Measurements from ENCODE around the gene NHP2. TPM values are rescaled to one million over a fixed set of nuclear protein-coding genes. Genes with fewer than 3 reads are reported as not detected.
A peak's percentile ranks its signal among the peaks of the same experiment; 100 is the strongest.

The NHP2 gene
- total RNA-seq, 2 experiments from 2014 or later, result 244 TPM

DNA sequence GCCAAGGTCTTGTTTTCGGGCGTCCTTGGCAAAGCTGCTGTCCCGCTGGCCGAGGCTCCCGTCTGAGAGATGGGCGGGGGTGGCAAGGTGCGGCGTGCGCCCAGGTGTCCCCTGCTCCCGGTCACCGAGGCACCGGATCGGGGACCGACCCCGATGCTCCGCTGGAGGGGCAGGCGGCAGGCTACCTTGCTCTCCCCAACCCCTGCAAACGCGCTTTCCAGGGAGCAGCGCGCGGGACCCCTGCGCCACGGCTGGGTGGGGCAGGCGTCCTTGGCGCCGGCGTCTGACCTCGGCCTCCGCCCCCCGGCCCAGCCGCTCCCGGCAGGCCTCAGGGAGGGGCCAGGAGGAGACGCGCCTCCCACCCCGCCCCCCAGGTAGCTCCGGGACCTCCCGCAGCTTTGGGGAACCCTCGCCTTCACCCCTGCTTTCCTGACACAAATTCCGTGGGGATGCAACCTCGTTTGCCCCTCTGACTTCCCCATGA is 39.8 kb downstream of the NHP2 start:
- DNase-seq (peak; percentile 44), ATAC-seq (peak; percentile 4)
- H3K4me3 Mint-ChIP-seq, result peak overlapping the region; percentile 88
- H3K27me3 Mint-ChIP-seq, result peaks cover 6% of the 10 kb centered on the region
- H3K4me1 Mint-ChIP-seq, result peaks cover 36% of the 10 kb centered on the region
- ChIA-PET POLR2A (interaction anchor here (0.7 kb wide), 1 partner anchor 131 kb away, joined by 3 read pairs; no protein-coding TSS in a partner anchor), CTCF (no interaction called here)
- intact Hi-C loops (cut with DNase I, micrococcal nuclease), result loop anchor here (1.0 kb wide), 4 partner anchors 16 to 90 kb away; partner anchors contain the start of genes HNRNPAB (in 1 of the 2) and NHP2 (in 1 of the 2)
- H3K9me3 Mint-ChIP-seq (ENCODE audit: low read depth), result peaks cover 3% of the 10 kb centered on the region
- H3K36me3 Mint-ChIP-seq (ENCODE audit: low read depth), result peaks cover 2% of the 10 kb centered on the region
- peak overlapping the region; percentile 73 for H3K27ac Mint-ChIP-seq

- Mint-ChIP-seq H3K36me3 (ENCODE audit: low read depth) (peaks cover 2% of the 10 kb centered on the region), H3K4me3 (peak within 1 kb of the TSS; percentile 88), H3K27me3 (peaks cover 6% of the 10 kb centered on the region), H3K27ac (peak within 1 kb of the TSS; percentile 73), H3K4me1 (peaks cover 36% of the 10 kb centered on the region), H3K9me3 (ENCODE audit: low read depth) (peaks cover 3% of the 10 kb centered on the region)
- CTCF ChIA-PET, result no interaction called here
- peak; percentile 83 for ATAC-seq
- intact Hi-C loops (cut with DNase I, micrococcal nuclease), result loop anchor here (1.0 kb wide), 4 partner anchors 17 to 91 kb away; partner anchors contain the start of genes HNRNPAB (in 1 of the 2) and NHP2 (in 1 of the 2)
- POLR2A ChIA-PET, result no interaction called here
- DNase-seq, result peak; percentile 92
Observed at GRCh38 chr5:178113141-178113787, 40.4 kb downstream of the NHP2 start, which contains the start of gene N4BP3. Gene N4BP3, plus strand, starts transcription at chr5:178113532. Its CDS starts 6,052 bp downstream, at chr5:178119584.

DNA sequence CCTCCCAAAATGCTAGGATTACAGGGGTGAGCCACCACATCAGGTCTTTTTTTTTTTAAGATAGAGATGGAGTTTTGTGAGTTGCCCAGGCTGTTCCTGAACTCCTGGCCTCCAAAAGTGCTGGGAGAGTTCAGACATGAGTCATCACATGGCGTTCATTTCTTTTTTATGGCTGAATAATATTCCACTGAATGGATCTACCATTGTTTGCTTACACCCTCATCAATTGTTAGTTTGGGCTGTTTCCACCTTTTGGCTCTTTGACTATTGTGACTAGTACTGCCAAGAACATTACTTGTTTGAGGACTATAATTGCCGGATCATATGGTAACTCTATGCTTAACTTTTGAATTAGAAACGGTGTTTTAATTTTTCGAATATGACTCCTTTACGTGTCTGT is 41.1 kb downstream of the NHP2 start:
- peaks cover 3% of the 10 kb centered on the region for H3K9me3 Mint-ChIP-seq (ENCODE audit: low read depth)
- peaks cover 2% of the 10 kb centered on the region for H3K36me3 Mint-ChIP-seq (ENCODE audit: low read depth)
- H3K4me1 Mint-ChIP-seq, result peaks cover 36% of the 10 kb centered on the region
- DNase-seq, result no peak
- peaks cover 6% of the 10 kb centered on the region for H3K27me3 Mint-ChIP-seq
- intact Hi-C loops (cut with DNase I, micrococcal nuclease), result no loop called here
- H3K27ac Mint-ChIP-seq, result peak overlapping the region; percentile 69
- no peak for ATAC-seq
- H3K4me3 Mint-ChIP-seq, result peak overlapping the region; percentile 65
- ChIA-PET POLR2A (no interaction called here), CTCF (no interaction called here)

DNA sequence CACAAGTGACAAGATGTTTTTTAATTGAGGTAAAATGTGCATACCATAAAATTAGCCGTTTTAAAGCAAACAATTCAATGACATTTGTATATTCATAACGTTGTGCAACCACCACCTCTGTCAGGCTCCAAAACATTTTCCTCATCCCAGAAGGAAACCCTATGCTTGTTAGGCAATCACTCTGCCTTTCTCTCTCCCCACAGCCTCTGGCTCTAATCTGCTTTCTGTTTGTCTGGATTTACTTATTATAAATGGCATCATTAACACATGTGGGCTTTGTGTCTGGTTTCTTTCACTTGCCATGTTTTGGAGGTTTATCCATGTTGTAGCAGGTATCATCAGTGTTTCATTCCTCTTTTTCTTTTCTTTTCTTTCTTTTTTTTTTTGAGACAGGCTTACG is 41.8 kb downstream of the NHP2 start:
- Mint-ChIP-seq H3K4me3 (no peak overlapping the region), H3K27ac (no peak overlapping the region), H3K27me3 (peaks cover 6% of the 10 kb centered on the region), H3K9me3 (ENCODE audit: low read depth) (peaks cover 3% of the 10 kb centered on the region), H3K36me3 (ENCODE audit: low read depth) (peaks cover under 1% of the 10 kb centered on the region), H3K4me1 (peaks cover 34% of the 10 kb centered on the region)
- ChIA-PET POLR2A (no interaction called here), CTCF (no interaction called here)
- intact Hi-C loops (cut with DNase I, micrococcal nuclease), result no loop called here
- ATAC-seq (no peak), DNase-seq (no peak)

DNA sequence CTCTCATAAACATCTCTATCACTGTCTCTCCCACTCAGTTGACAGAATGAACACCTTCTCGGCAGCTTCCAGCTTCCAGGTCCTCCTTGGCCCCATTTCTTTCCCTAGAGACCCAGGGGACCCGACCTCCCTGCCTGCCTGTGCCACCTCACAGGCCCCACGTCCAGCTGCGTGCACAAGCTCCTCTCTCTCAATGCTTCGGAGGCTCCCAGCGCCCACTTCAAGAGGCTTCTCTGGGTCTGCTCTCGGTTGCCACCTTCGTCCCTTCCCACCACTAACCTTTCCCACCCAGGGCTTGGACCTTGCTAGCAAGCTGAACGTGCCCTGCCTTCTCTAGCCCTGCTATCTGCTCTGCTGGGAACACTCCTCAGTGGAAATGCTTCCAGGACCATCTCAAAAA is 43.2 kb downstream of the NHP2 start:
- H3K9me3 Mint-ChIP-seq (ENCODE audit: low read depth), result peaks cover 3% of the 10 kb centered on the region
- H3K4me1 Mint-ChIP-seq, result peaks cover 20% of the 10 kb centered on the region
- H3K4me3 Mint-ChIP-seq, result no peak overlapping the region
- intact Hi-C loops (cut with DNase I, micrococcal nuclease), result no loop called here
- peaks cover 6% of the 10 kb centered on the region for H3K27me3 Mint-ChIP-seq
- DNase-seq, result no peak
- H3K36me3 Mint-ChIP-seq (ENCODE audit: low read depth), result no peaks in the 10 kb centered on the region
- ChIA-PET POLR2A (no interaction called here), CTCF (interaction anchor here (1.0 kb wide), 2 partner anchors 10 to 33 kb away, joined by 3 to 4 read pairs; no protein-coding TSS in a partner anchor)
- ATAC-seq, result no peak
- H3K27ac Mint-ChIP-seq, result no peak overlapping the region

- H3K27me3 Mint-ChIP-seq, result peaks cover 3% of the 10 kb centered on the region
- CTCF ChIA-PET, result interaction anchor here (1.6 kb wide), 1 partner anchor 33 kb away, joined by 12 read pairs; no protein-coding TSS in a partner anchor
- POLR2A ChIA-PET, result no interaction called here
- peaks cover 3% of the 10 kb centered on the region for H3K9me3 Mint-ChIP-seq (ENCODE audit: low read depth)
- ATAC-seq, result no peak
- DNase-seq, result no peak
- H3K4me1 Mint-ChIP-seq, result peaks cover 14% of the 10 kb centered on the region
- intact Hi-C loops (cut with DNase I, micrococcal nuclease), result no loop called here
- no peak overlapping the region for H3K4me3 Mint-ChIP-seq
- H3K36me3 Mint-ChIP-seq (ENCODE audit: low read depth), result no peaks in the 10 kb centered on the region
- no peak overlapping the region for H3K27ac Mint-ChIP-seq
Observed at GRCh38 chr5:178108966-178109365, 44.7 kb downstream of the NHP2 start.

DNA sequence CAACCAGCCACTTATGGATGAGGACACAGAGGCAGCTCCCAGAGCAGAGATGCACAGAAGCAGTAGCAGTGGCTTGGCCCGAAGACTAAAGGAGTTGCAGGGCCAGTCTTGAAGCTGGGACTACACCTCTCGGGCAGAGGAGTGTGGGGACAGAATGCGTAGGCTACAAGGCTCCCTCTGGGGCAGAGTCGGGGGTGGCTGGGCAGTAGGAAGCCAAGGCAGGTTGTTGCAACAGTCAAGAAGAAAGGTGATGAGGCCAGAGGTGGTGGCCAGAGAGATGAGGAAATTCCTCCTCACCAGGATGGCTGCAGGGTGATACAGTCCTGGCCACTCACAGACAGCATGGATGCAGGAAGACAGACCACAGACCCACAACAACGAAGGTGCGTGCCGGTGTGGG is 45.2 kb downstream of the NHP2 start:
- ChIA-PET CTCF (interaction anchor here (0.8 to 1.6 kb wide), 2 partner anchors 13 to 33 kb away, joined by 3 to 12 read pairs; no protein-coding TSS in a partner anchor), POLR2A (no interaction called here)
- Mint-ChIP-seq H3K36me3 (ENCODE audit: low read depth) (no peaks in the 10 kb centered on the region), H3K27ac (no peak overlapping the region), H3K9me3 (ENCODE audit: low read depth) (peaks cover 3% of the 10 kb centered on the region), H3K4me1 (peaks cover 14% of the 10 kb centered on the region), H3K4me3 (no peak overlapping the region), H3K27me3 (peaks cover 3% of the 10 kb centered on the region)
- ATAC-seq, result no peak
- no peak for DNase-seq
- intact Hi-C loops (cut with DNase I, micrococcal nuclease), result no loop called here

DNA sequence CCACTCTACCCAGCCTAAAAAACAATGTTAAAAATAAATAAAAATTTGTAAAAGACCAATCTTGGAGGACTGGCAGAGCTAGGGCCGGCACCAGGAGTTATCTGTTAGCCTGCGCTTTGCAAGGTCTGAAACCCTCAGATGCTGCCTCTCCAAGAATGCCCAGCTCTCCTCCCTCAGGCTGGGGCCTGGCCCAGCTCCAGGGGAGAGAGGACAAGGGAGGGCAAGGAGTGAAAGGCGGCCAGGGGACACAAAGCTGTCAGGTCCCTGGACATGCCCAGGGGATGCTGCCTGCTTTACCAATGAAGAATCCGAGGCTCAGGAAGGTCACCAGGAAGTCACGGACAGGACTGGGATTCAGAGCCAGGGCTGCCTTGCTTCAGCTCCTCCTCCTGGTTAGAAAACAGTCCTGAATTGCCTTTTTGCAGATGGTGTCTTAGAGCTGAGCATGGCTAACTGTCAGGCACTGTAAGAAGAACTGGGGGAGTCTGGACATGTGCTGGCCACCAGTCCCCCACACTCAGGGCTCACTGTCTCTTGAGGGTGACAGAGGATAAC is 45.9 kb downstream of the NHP2 start:
- DNase-seq (no peak), ATAC-seq (no peak)
- POLR2A ChIA-PET, result interaction anchor here (0.6 kb wide), 1 partner anchor 41 kb away, joined by 4 read pairs; no protein-coding TSS in a partner anchor
- H3K27me3 Mint-ChIP-seq, result peaks cover 3% of the 10 kb centered on the region
- intact Hi-C loops (cut with DNase I, micrococcal nuclease), result no loop called here
- no peak overlapping the region for H3K4me3 Mint-ChIP-seq
- H3K36me3 Mint-ChIP-seq (ENCODE audit: low read depth), result no peaks in the 10 kb centered on the region
- no peak overlapping the region for H3K27ac Mint-ChIP-seq
- CTCF ChIA-PET, result interaction anchor here (0.8 to 1.6 kb wide), 2 partner anchors 14 to 32 kb away, joined by 3 to 12 read pairs; no protein-coding TSS in a partner anchor
- peaks cover 11% of the 10 kb centered on the region for H3K4me1 Mint-ChIP-seq
- H3K9me3 Mint-ChIP-seq (ENCODE audit: low read depth), result peaks cover 3% of the 10 kb centered on the region

DNA sequence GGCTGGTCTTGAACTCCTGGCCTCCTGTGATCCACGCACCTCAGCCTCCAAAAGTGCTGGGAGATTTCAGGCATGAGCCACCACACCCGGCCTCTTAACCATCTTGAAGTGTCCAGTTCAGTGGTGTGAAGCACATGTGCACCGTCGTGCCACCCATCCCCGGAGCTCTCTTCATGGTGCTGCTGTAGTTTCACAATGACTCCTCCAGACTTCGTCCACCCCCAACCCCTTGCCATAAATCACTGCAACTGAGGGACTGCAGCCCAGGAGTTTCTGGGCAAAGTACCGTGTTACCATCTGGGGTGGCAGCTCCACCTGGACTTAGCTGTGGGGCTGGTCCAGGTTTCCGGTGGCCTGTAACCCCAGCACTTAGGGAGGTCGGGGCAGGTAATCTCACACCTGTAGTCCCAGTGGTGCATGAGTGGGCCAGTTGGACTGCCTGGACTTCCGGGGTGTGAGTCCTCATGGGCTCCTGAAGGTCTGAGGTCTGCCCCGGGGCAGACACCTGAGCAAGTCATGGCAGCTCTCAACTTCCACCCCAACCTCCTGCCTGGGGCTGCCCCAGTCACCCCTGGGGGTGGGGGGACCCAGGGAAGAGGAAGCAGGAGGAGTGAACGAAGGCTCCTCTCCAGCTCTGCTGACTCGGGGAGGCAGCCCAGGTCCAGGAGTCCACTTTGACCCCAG is 47.0 kb downstream of the NHP2 start:
- Mint-ChIP-seq H3K27ac (no peak overlapping the region), H3K4me1 (peaks cover 8% of the 10 kb centered on the region), H3K4me3 (no peak overlapping the region), H3K27me3 (no peaks in the 10 kb centered on the region), H3K36me3 (ENCODE audit: low read depth) (no peaks in the 10 kb centered on the region), H3K9me3 (ENCODE audit: low read depth) (no peaks in the 10 kb centered on the region)
- ATAC-seq (no peak), DNase-seq (no peak)
- intact Hi-C loops (cut with DNase I, micrococcal nuclease), result no loop called here
- ChIA-PET POLR2A (no interaction called here), CTCF (interaction anchor here (0.6 to 1.4 kb wide), 4 partner anchors 15 to 49 kb away, joined by 3 to 12 read pairs (median 4); no protein-coding TSS in a partner anchor)

- CTCF ChIA-PET, result interaction anchor here (0.6 to 1.4 kb wide), 4 partner anchors 14 to 48 kb away, joined by 3 to 12 read pairs (median 4); no protein-coding TSS in a partner anchor
- H3K9me3 Mint-ChIP-seq (ENCODE audit: low read depth), result no peaks in the 10 kb centered on the region
- H3K27me3 Mint-ChIP-seq, result no peaks in the 10 kb centered on the region
- H3K4me3 Mint-ChIP-seq, result no peak overlapping the region
- DNase-seq (no peak), ATAC-seq (no peak)
- intact Hi-C loops (cut with DNase I, micrococcal nuclease), result no loop called here
- no peaks in the 10 kb centered on the region for H3K36me3 Mint-ChIP-seq (ENCODE audit: low read depth)
- H3K4me1 Mint-ChIP-seq, result peaks cover 8% of the 10 kb centered on the region
- POLR2A ChIA-PET, result interaction anchor here (0.6 kb wide), 1 partner anchor 10 kb away, joined by 4 read pairs; no protein-coding TSS in a partner anchor
- no peak overlapping the region for H3K27ac Mint-ChIP-seq
Observed at GRCh38 chr5:178106086-178106485, 47.6 kb downstream of the NHP2 start.

GRCh38 chr5:178104492-178104891 is 49.2 kb downstream of the NHP2 start:
- DNase-seq, result no peak

More at GRCh38 chr5:178104492-178104891, 49.2 kb downstream of the NHP2 start:
- Mint-ChIP-seq H3K36me3 (ENCODE audit: low read depth) (no peaks in the 10 kb centered on the region), H3K27ac (no peak overlapping the region), H3K4me3 (no peak overlapping the region), H3K4me1 (peaks cover 8% of the 10 kb centered on the region), H3K27me3 (no peaks in the 10 kb centered on the region), H3K9me3 (ENCODE audit: low read depth) (no peaks in the 10 kb centered on the region)
- intact Hi-C loops (cut with DNase I, micrococcal nuclease), result no loop called here
- ChIA-PET CTCF (no interaction called here), POLR2A (no interaction called here)
- ATAC-seq, result no peak

All from activated CD4-positive, alpha-beta T cell treated with anti-CD3 and anti-CD28 coated beads for 36 hours (primary cell).